ENCODE measurements around the gene RTKN2.
"Not testable (repeated sequence)": the region's sequence is repeated elsewhere in the genome, so short reads cannot be mapped to it uniquely, and the experiment has no call there.

The RTKN2 gene, protein sequence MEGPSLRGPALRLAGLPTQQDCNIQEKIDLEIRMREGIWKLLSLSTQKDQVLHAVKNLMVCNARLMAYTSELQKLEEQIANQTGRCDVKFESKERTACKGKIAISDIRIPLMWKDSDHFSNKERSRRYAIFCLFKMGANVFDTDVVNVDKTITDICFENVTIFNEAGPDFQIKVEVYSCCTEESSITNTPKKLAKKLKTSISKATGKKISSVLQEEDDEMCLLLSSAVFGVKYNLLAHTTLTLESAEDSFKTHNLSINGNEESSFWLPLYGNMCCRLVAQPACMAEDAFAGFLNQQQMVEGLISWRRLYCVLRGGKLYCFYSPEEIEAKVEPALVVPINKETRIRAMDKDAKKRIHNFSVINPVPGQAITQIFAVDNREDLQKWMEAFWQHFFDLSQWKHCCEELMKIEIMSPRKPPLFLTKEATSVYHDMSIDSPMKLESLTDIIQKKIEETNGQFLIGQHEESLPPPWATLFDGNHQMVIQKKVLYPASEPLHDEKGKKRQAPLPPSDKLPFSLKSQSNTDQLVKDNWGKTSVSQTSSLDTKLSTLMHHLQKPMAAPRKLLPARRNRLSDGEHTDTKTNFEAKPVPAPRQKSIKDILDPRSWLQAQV

DNA sequence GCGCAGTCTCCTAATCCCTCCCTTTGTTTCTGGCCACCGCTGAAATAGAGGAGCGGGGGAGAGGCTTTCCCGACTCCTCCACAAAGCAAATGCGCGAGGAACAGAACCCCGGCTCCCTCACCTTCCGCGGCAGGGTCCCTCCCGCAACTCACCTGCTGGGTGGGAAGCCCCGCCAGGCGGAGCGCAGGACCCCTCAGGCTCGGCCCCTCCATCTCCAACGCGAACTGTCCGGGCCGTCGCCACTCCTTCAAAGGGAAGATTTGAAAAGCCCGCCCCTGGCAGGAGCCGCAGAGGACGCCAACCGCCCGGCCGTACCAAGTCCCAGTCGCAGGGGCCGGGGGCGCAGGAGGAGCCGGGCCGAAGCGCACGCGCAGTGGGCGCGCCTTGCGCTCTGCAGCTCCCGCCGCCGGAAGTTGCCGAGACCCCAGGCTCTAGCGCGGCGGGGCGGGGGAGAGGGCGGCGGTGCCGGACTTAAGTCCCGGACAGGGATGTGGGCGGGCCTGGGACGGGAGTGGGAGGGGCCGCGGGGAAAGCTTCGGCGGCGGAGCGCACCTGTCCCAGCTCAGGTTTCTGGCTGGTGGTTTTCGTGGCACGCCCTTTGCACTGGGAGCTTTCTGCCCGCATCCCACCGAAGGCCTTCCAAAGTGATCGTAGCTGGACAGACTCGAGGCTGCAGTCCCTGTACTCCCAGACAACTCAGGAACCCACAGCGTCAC lies at the start of gene RTKN2:
TSS of gene RTKN2 (minus strand) at position 446 of the 716 bp plus-strand sequence. CDS start at position 212, 234 bp downstream.
- peak; percentile 96 for DNase-seq (ENCODE audit: low read depth, low spot score)

DNA sequence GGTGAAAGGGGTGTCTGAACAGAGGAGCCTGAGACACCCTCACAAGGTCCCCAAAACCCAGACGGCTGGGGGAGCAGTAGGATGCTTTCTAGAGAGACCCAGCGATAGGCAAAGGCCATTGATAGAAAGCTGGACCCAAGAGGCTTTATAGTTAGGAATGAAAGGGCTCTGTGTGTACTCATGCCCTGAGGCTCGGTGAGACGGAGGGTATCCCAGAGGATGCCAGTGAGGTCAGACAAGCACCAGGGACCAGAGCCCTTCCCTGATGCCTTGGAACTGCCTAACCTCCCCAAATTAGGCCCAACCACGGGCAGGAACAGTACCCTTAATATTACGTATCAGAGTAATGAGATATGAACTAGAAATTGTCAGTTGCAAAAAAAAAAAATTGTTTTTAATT lies 48.6 kb upstream of the RTKN2 start:
- DNase-seq (ENCODE audit: low read depth, low spot score) = no peak

DNA sequence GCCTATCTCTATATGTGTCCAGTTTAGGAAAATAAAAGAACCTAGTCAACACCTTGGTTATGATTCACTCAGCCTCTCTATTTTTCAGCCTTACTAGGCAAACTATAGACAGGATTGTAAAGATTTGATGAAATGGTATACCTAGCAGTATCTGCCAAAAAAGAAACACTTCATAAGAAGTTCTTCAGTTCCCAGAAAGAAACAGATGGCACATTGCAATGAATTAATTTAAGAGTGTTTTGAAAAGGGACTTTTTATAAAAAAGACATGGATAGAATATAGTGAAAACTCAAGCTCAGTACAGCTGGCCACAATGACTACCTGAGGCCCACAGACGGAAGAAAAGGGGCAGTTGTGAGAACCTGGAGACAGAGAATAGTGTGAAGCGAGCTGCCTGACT lies 40.6 kb upstream of the RTKN2 start:
- DNase-seq (ENCODE audit: low read depth, low spot score) = no peak

DNA sequence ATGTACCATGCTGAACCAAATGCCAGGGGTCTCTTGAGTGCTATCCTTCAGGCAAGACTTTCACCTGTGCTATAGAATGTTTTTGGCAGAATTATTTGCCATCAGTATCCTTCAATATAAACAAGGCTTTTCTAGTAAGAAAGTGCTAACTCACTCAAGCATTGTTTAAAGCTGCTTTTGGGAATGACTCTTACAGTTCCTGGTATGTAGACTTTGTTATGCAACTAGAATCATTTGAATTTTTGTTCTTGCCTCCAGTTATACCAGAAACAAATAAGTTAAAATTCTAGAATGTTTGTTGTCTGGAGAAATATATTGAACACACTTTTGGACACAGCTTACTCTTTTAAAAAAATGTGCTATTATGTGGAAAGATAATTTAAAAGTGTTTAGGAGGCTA lies 39.5 kb upstream of the RTKN2 start:
- no peak for DNase-seq (ENCODE audit: low read depth, low spot score)

DNA sequence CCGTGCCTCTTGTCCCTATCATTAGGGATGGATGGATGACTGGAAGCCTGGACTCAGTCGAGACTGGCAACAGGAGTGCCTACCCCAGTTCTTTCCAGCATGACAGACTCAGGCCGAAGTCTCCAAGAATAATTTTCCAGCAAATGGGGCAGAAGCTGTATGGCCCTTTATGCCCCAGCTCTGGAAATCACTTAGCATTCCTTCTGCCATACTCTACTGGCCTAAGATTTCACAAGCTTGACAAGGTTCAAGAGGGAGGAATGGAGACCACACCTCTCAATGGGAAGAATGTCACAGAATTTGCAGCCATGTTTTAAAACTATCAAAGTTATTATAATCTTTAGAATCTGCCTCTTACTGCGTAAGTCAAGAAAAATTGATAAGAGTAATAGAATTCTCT lies 39.0 kb upstream of the RTKN2 start:
- no peak for DNase-seq (ENCODE audit: low read depth, low spot score)

DNA sequence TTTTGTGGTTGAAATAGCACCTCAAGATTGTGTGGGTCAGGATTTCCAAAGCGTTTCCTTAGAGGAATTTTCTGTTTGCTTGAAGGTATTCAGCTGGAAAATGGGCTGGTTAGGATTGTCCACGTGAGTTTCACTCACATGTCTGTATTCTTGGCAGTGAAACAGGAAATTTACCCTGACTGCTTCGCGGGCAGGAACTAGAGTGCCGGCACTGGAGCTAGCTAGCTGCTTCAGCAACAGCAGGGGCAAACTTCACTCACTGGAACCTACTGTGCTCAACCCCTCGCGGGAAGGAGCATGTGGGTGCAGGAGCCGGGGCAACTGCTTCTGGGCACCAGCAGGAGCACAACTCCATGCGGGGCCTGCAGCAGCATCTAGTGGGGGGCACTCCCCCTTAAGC lies 38.0 kb upstream of the RTKN2 start:
- peak; percentile 32 for DNase-seq (ENCODE audit: low read depth, low spot score)

DNA sequence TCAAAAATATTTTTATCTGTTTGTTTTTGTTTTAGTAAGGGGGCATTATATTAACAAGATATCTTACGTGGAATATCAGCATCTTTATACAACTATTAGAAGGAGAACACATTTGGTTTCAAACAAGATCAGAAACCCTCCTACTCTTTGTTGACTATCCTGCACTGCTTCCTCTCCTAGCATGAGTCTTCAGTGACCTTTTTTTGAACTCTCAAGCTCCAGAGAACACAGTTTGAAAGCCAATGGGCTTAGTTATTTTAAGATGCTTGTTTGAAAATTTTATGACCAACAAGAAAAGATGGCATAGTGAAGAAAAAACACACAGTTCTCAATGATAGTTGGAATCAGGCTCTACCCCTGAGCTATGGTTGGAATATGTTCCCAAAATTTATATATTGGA lies 37.2 kb upstream of the RTKN2 start:
- no peak for DNase-seq (ENCODE audit: low read depth, low spot score)

DNA sequence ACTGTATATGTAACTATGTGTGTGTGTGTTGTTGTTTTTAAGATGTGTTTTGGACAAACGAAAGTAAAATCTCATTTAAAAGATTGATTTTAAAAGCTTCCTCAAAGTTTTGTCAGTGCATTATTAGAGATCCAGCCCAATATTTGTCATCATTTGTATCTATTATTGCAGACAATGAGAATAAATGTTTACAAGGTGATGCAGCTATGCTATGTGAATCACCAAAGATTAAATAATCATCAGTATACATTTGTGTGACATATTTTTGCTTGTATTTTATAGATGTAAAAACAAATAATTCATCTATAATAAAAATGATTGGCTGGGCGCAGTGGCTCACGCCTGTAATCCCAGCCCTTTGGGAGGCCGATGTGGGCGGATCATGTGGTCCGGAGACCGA lies 35.3 kb upstream of the RTKN2 start:
- no peak for DNase-seq (ENCODE audit: low read depth, low spot score)

DNA sequence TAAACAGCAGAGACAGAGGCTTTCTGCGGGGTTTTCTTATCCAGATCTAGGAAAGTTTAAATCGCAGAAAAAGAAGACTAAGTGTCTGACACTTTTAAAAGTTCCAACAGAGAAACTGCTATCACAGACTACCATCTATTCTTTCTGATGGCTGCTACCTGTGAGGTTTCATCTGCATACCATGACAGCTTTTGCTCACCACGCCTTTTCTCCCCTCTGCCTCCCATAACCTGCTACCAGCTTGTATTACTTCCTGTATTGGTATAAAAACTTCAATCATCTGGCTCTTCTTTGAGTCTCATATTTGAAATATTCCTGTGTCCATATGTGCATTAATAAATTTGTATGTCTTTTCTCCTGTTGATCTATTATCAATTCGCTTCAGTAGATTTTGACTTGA lies 34.1 kb upstream of the RTKN2 start:
- DNase-seq (ENCODE audit: low read depth, low spot score) = no peak

DNA sequence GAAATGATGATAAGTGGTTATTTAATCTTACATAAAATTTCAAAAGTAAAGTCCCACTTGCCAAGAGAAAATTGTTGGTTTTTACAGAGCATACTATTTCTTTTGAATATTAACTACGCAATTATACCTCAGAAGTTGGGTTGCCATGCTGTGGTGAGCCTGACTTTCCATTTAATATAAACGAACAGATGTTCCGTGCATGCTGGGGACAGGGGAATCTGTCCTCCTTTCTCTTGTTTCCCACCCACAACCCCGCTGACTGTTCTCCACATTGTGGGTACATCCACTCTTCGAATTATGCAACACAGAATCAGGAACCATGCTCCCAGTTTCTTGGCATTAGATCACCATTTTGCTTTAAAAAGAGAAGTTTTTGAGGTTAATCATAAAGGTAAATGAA lies 29.2 kb upstream of the RTKN2 start:
- no peak for DNase-seq (ENCODE audit: low read depth, low spot score)

DNA sequence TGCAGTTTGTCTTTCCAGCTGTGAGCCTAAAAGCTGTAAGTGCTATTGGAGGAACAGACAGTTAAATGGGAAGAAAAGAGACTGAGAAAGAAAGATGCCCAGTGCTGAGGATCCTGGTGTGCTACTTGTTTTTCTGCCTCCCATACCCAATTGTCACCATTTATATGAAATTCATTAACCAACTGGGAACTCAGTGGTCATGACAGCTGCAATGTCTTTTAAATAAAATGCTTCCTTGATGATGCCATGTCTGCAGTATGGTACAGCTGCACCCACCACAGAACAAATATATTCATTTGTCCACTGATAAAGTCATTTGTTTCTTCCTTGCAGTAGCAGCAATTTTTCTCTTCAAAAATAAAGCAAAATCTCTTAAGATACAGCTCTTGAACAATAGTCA lies 15.6 kb upstream of the RTKN2 start:
- no peak for DNase-seq (ENCODE audit: low read depth, low spot score)

DNA sequence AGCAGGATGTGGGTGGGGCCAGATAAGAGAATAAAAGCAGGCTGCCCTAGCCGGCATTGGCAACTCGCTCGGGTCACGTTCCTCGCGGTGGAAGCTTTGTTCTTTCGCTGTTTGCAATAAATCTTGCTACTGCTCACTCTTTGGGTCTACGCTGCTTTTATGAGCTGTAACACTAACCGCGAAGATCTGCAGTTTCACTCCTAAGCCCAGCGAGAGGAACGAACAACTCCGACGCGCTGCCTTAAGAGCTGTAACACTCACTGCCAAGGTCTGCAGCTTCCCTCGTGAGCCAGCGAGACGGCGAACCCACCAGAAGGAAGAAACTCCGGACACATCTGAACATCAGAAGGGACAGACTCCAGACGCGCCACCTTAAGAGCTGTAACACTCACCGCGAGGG lies 12.7 kb upstream of the RTKN2 start:
- not testable (repeated sequence) for DNase-seq (ENCODE audit: low read depth, low spot score)

DNA sequence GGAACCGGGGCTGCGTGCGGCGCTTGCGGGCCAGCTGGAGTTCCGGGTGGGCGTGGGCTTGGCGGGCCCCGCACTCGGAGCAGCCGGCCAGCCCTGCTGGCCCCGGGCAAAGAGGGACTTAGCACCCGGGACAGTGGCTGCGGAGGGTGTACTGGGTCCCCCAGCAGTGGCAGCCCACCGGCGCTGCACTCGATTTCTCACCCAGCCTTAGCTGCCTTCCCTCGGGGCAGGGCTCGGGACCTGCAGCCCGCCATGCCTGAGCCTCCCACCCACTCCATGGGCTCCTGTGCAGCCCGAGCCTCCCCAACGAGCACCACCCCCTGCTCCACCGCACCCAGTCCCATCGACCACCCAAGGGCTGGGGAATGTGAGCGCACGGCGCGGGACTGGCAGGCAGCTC lies 11.7 kb upstream of the RTKN2 start:
- DNase-seq (ENCODE audit: low read depth, low spot score) = not testable (repeated sequence)

DNA sequence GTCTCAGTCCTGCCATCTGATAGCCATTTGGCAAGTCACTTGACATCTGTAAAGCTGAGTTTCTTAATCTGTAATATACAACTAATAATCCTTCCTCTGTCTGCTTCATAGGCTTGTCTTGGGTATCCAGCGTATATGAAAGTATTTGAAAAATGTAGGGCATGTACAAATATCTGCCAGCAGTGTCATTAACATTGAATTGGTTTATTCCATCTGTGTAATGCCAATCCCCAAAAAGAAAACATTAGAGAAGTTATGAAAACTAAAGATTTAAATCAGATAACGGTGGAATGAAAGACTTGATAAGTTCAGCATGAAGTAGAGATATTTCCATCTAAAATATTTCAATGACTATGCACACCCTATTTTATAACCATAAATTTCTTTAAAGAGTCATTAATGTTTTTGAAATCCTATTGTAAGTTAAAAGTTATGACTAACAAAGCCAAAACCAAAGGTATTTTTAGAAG lies 9.8 kb upstream of the RTKN2 start:
- peak; percentile 52 for DNase-seq (ENCODE audit: low read depth, low spot score)

DNA sequence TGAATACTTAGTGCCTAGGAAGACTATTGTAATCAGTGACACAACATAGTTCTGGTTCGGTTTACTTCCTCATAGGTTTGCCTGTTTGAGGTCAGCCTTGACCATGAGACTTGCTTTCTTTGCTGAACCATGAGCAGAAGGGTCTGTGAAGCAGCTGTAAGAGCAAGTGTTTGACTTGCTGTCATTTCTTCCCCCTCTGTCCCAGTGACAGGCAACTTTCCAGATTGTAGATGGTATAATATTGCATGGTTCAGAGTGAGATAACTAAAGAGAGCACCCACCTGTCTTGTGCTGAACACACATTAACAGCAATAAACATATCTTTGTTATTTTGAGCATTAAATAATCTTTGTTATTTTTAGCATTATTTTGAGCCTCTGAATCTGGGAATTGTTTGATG lies 9.3 kb upstream of the RTKN2 start:
- peak; percentile 4 for DNase-seq (ENCODE audit: low read depth, low spot score)

DNA sequence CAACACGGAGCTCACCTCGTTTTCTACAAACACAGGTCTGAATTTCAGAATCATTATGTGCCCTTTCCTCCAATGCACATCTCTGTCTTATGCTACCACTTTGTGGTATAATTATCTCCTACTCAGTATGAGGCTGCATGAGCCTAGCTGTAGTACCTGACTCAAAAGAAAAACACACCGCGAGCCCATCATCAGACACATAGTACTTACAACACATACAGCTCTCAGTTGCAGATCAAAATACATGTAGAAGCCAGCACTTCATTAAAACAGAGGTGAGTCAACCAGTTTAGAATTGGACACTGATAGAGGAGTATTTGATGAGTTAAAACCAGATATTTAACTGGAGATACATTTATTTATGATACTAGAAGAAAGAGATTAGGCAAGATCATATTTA lies 1.4 kb upstream of the RTKN2 start:
- DNase-seq (ENCODE audit: low read depth, low spot score) = no peak

DNA sequence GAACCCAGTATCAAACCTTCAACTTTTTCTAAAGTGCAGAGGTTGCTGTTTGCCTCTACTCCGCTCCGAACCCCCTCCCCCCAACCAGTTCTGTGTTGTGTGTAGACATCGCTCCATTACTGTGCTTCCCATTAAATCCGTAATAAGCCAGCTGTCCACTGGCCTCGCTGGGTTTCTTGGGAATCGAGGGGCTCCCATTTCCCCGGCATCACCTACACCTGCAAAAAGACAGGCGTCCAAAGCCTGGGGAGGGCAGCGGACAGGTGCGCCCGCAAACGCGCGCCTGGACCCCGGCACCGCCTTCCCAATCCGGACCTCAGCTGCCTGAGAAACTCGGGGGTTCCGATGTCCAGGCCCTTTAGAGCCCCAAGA lies 631 bp downstream of the RTKN2 start:
- DNase-seq (ENCODE audit: low read depth, low spot score) = no peak

DNA sequence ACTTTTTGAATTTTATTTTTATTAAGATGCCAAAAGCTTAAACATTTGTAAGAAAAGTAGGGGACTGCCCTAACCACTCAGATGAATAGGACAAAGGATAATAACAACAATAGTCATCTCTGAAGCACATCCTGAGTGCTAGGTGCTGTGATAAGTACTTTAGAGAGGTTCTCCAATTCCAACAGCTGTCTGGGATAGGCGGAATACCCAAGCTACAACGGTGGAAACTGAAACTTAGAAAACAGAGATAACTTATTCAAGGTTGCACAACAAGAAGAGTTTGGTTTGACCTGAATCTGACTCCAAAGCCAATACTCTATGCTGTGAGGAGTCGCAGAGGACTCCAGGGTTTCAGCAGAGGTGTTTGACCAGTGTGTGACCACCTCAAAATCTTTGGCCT lies 2.0 kb downstream of the RTKN2 start:
- no peak for DNase-seq (ENCODE audit: low read depth, low spot score)

DNA sequence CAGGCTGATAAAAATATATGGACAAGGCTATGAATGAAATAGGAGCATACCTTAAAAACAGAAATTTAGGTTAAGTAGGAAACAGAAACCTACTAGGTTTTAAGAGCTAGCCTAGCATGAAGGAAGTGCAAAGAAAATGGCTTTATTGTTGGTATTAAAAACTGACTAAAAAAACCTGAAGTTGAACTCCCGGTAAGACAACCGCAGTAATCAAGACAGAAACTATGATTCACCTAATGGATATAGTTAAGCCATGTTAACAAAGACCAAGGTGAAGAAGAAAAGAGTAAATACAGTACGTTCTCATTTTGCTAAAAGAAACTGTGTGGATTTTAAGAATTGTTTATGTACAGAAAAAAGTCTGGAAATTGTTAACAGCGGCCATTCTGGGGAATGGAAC lies 2.5 kb downstream of the RTKN2 start:
- DNase-seq (ENCODE audit: low read depth, low spot score) = no peak

DNA sequence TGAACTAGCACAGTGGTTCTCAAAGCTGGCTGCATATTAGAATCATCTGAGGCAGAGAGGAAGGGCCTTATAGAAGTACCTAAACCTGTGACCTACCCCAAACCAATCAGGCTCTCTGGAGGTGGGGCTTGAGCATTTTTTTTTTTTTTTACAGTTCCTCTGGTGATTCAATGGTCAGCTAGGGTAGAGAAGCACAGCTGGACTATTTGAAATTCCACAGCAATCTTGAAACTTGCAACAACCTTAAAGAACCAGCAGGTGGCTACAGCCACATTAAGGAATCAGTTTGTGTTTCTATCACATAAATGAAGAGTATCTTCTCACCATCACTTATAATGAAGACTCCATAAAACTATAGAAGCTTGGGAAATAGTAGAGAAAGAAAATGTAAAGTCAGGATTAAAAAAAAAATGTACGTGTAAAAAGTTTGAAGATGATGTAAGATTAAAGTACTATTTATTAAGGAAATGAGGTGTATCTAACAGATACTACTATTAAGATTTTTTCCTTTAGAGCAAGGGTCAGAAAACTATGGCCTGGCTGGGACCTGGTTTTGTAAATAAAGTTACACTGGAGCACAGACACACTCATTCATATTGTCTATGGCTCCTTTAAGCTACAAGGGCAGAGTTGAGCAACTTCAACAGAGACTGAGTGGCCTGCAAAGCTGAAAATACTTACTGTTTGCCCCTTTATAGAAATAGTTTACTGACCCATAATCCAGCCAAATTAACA lies 3.8 kb downstream of the RTKN2 start:
- DNase-seq (ENCODE audit: low read depth, low spot score) = peak; percentile 87

DNA sequence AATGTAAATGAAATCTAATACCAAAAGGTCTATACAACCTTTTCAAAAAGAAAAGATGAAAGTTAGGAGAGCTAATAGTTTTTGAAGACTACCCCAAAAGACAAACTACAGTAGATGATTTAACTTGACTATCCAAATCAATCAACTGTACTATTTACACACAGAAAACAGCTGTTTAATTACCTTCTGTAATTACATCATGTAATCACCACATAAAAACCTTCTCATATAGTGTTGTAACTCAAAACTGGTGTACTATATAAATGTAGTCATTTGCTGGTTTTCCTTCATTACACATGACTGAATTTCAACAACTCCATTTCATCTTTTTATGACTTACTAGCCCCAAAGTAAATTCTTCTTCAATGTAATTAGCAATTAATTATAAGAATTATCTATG lies 4.5 kb downstream of the RTKN2 start:
- DNase-seq (ENCODE audit: low read depth, low spot score) = no peak

DNA sequence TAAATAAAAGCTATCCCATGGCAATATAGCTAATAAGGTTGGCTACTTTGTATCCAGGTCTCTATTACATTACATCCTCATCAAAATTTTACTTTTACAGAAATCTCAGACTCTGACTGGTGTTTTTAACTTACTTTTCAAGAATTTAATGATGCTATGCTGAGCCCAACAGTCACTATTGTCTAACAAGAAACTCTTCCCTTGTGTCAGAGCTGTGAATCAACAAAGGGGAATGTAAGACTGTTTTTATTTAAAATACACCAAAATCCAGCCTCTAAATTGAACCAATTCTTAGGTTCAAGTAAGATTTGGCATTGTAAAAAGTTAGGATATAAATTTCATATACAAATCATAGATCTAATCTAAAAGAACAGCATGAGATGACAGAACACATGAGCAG lies 7.0 kb downstream of the RTKN2 start:
- DNase-seq (ENCODE audit: low read depth, low spot score) = no peak

All from astrocyte of the hippocampus (primary cell).